Choroid plexus epithelial cell (primary cell): ENCODE data around the gene CACNA2D3.
"Not testable (repeated sequence)": the region's sequence is repeated elsewhere in the genome, so short reads cannot be mapped to it uniquely, and the experiment has no call there.

Experiments
- DNase-seq: peaks from one replicate; pipeline ENCODE4 v3.0.0-alpha.2; 2010; ENCODE audit warnings: low read depth
- H3K4me3 ChIP-seq: 2 replicates; pipeline ENCODE4 v1.5.1; 2011; ENCODE audit warnings: low read depth, mild to moderate bottlenecking, control low read depth, low read length, moderate library complexity
- CTCF ChIP-seq: conservative IDR thresholded peaks from 2 replicates; pipeline ENCODE4 v1.5.1; 2011; ENCODE audit warnings: low read depth, mild to moderate bottlenecking, control low read depth, inconsistent platforms, low read length, moderate library complexity

CACNA2D3 gene

GRCh38 chr3:55107187-55107586, 984.8 kb downstream of the CACNA2D3 start:
- DNase-seq: no peak
- no peak for TF ChIP-seq CTCF
- no peak overlapping the region for H3K4me3 ChIP-seq

DNA sequence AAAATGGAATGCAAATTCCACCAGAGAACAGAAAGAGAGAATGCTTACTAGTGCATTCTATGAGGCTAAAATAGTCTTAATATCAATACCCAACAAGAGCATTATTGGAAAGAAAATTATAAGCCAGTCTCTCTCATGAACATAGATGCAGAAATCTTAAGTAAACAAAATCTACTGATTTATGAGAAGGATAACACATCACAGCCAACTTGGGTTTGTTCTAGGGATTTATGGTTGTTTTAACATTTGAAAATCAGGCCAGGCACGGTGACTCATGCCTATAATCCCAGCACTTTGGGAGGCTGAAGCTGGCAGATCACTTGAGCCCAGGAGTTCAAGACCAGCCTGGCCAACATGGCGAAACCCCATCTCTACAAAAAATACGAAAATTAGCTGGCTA, 989.6 kb downstream of the CACNA2D3 start:
- not testable (repeated sequence) for H3K4me3 ChIP-seq, DNase-seq

- no peak for DNase-seq
- H3K4me3 ChIP-seq: no peak overlapping the region
- TF ChIP-seq CTCF: no peak
Observed at GRCh38 chr3:55118451-55118850, 996.1 kb downstream of the CACNA2D3 start.

- no peak overlapping the region for H3K4me3 ChIP-seq
- DNase-seq: no peak
- TF ChIP-seq CTCF: no peak
Observed at GRCh38 chr3:55119268-55119667, 996.9 kb downstream of the CACNA2D3 start.

DNA sequence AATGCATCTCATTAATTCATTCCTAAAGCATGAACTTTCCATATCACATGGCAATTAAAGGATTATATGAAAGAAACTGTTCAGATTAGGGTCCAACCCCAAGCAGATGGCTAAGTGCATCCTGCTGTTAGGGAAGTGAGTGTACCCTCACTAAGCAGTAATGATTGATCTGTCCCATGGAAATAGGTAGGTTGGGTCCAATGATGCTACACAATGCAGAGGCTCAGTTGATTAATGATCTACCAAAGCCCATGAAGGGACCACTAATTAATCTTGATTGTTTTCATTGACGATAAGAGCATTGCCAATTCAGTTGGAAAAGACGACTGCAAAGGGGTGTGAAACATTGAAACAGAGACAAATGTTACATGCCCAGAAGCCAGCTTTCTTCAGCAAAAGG, 1000.0 kb downstream of the CACNA2D3 start:
- TF ChIP-seq CTCF: no peak

More for the DNA sequence above, 1000.0 kb downstream of the CACNA2D3 start:
- H3K4me3 ChIP-seq: no peak overlapping the region
- DNase-seq: no peak
